Suprapubic skin (tissue), 4 donors: ENCODE measurements around the gene NUDT9. TPM values are rescaled to one million over a fixed set of nuclear protein-coding genes. Genes with fewer than 3 reads are reported as not detected.
"Not testable (repeated sequence)": the region's sequence is repeated elsewhere in the genome, so short reads cannot be mapped to it uniquely, and the experiment has no call there.

Experiments
- DNase-seq, 2 donors: peaks; one replicate each; pipeline ENCODE4 v3.0.0-alpha.2; 2019; ENCODE audit warnings: low spot score in 2 of 2
- H3K27ac ChIP-seq: fragments of 200-600 bp; sonication (generic); one replicate; pipeline ENCODE4 v1.5.1; 2019
- H3K27me3 ChIP-seq: fragments of 200-600 bp; sonication (generic); one replicate; pipeline ENCODE4 v1.5.1; 2019
- H3K36me3 ChIP-seq: fragments of 200-600 bp; sonication (generic); one replicate; pipeline ENCODE4 v1.5.1; 2019
- H3K4me1 ChIP-seq: fragments of 200-600 bp; sonication (generic); one replicate; pipeline ENCODE4 v1.5.1; 2019
- H3K4me3 ChIP-seq: fragments of 200-600 bp; sonication (generic); one replicate; pipeline ENCODE4 v1.5.1; 2019; ENCODE audit warnings: mild to moderate bottlenecking
- H3K9me3 ChIP-seq: fragments of 200-600 bp; sonication (generic); one replicate; pipeline ENCODE4 v1.5.1; 2019
- EP300 ChIP-seq: sonication (generic); formaldehyde crosslinking; IDR thresholded peaks from one replicate; pipeline ENCODE4 v1.6.1; 2017; ENCODE audit warnings: antibody characterized with exemption
- POLR2A ChIP-seq, 2 donors: fragments of 450-650 bp; IDR thresholded peaks; one replicate each; pipeline ENCODE4 v1.6.1; 2017; ENCODE audit warnings: antibody characterized with exemption in 2 of 2, mild to moderate bottlenecking in 2 of 2, moderate library complexity in 2 of 2
- POLR2AphosphoS5 ChIP-seq, 3 donors: sonication (generic); formaldehyde crosslinking; IDR thresholded peaks; one replicate each; pipeline ENCODE4 v1.6.1; 2017; ENCODE audit warnings: antibody characterized with exemption in 3 of 3
- WGBS: methylation state at CpG from one replicate; pipeline ENCODE4 v1.1.5; 2018; 5-methylcytosine and 5-hydroxymethylcytosine counted together
- total RNA-seq, 4 donors: library from RNA; depleted of rRNA; stranded (reverse); fragments of >200 nt; gene quantifications; one replicate each; pipeline ENCODE4 v1.1.0, GENCODE V29; 2016
- TF ChIP-seq, protein P1 (sequence below), 2 donors: fragments of 200-600 bp in 1 of 2; fragments of 450-650 bp in 1 of 2; sonication (generic) in 1 of 2; IDR thresholded peaks; one replicate each; pipeline ENCODE4 v1.5.1; 2016 to 2019; ENCODE audit warnings: antibody characterized with exemption in 2 of 2, mild to moderate bottlenecking in 1 of 2, moderate library complexity in 1 of 2

Gene NUDT9
- total RNA-seq, 4 donors from 2014 or later: 11.9 to 31.5 (median 15.6) TPM

DNA sequence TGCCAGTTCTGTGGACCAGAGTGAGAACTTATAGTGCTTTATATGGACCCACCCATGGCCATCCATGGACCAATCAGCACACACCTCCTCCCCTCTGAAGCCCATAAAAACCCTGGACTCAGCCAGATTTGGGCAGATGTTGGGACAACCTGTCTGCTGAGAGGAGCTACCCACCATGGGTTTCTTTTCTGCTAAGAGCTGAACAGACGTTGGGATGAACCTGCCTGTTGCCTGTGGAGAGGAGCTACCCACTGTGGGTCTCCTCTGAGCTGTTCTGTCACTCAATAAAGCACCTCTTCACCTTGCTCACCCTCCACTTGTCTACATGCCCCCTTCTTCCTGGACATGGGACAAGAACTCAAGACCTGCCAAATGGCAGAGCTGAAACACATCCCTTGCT, 22.4 kb upstream of the NUDT9 start:
- H3K27me3 ChIP-seq: no peaks in the 10 kb centered on the region
- no peak overlapping the region for H3K27ac ChIP-seq
- no peaks in the 10 kb centered on the region for H3K36me3 ChIP-seq
- no peak overlapping the region for H3K4me3 ChIP-seq
- no peaks in the 10 kb centered on the region for H3K9me3 ChIP-seq
- no peak for DNase-seq
- WGBS: 86% methylated on average over 1 of the region's 1 CpG
- no peaks in the 10 kb centered on the region for H3K4me1 ChIP-seq
- TF ChIP-seq POLR2A (IDR thresholded peaks at IDR 0.05): no peak
- TF ChIP-seq EP300: no peak
- TF ChIP-seq, protein P1, sequence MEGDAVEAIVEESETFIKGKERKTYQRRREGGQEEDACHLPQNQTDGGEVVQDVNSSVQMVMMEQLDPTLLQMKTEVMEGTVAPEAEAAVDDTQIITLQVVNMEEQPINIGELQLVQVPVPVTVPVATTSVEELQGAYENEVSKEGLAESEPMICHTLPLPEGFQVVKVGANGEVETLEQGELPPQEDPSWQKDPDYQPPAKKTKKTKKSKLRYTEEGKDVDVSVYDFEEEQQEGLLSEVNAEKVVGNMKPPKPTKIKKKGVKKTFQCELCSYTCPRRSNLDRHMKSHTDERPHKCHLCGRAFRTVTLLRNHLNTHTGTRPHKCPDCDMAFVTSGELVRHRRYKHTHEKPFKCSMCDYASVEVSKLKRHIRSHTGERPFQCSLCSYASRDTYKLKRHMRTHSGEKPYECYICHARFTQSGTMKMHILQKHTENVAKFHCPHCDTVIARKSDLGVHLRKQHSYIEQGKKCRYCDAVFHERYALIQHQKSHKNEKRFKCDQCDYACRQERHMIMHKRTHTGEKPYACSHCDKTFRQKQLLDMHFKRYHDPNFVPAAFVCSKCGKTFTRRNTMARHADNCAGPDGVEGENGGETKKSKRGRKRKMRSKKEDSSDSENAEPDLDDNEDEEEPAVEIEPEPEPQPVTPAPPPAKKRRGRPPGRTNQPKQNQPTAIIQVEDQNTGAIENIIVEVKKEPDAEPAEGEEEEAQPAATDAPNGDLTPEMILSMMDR (IDR thresholded peaks at IDR 0.05): no peak
- no peak for TF ChIP-seq POLR2AphosphoS5 (IDR thresholded peaks at IDR 0.05)

DNA sequence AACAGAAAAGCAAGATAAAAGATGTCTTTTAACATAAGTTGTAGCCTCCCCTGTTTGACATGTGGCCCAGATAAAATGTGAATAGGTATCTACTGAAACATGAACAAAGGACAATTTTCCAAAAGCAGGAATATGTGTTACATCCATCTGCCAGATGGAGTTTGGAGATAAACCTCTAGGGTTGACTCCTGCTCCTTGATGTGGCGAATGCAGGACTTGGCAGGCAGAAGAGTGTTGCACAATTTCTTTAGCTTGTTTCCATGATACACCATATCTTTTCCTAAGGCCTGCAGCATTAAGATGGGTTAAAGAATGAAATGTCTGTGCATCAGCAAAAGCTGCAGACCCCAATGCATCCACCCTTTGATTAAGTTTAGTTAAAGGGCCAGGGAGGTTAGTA, 18.6 kb upstream of the NUDT9 start:
- H3K9me3 ChIP-seq, H3K4me3 ChIP-seq, H3K27ac ChIP-seq, H3K27me3 ChIP-seq, DNase-seq, H3K36me3 ChIP-seq, H3K4me1 ChIP-seq: not testable (repeated sequence)
- WGBS: 21% methylated on average over 1 of the region's 1 CpG

DNA sequence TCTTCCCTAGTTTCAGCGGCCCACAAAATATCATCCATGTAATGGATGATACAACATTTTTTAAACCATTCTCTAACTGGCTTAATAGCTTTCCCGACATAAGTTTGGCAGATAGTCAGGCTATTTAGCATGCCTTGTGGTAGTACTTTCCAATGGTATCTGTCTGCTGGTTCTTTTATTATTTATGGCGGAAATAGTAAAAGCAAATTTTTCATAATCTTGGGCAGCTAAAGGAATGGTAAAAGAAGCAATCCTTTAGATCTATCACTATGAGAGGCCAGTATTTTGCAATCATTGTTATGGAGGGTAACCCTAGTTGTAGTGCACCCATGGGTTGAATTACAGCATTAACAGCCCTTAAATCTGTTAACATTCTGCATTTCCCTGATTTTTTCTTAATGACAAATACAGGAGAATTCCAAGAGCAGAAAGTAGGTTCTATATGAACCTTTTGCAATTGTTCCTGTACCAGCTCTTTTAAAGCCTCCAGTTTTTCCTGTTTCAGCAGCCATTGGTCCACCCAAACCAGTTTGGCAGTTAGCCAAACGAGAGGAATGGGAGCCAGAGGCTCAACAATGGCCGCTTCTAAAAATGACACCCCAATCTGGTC, 17.1 kb upstream of the NUDT9 start:
- 58% methylated on average over 5 of the region's 5 CpGs for WGBS
- DNase-seq: no peak
- Histone ChIP-seq H3K9me3 (no peaks in the 10 kb centered on the region), H3K4me3 (no peak overlapping the region), H3K27me3 (no peaks in the 10 kb centered on the region), H3K27ac (no peak overlapping the region), H3K36me3 (no peaks in the 10 kb centered on the region), H3K4me1 (no peaks in the 10 kb centered on the region)
- TF ChIP-seq EP300 (no peak), POLR2A (IDR thresholded peaks at IDR 0.05) (no peak)
- TF ChIP-seq, protein P1 (IDR thresholded peaks at IDR 0.05): no peak

DNA sequence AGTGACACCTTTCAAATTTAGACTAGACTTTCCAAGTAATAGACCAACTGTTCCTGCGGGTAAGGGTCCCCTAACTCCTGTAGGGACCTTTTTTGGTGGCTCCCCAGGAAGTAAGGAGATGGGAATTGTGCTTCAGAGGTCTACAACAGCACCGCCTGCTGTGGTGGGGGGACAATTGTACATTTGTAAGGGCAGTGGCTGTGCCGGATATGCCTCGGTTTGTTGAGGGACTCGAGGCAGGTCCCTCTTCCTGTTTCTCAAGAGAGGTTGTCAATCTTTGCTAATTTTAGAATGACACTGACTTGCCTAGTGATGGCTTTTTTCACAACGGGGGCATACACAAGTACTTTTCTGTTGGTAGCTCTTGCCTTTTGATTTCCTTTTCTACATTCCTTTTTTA, 15.9 kb upstream of the NUDT9 start:
- H3K27ac ChIP-seq: no peak overlapping the region
- TF ChIP-seq POLR2A (IDR thresholded peaks at IDR 0.05) (no peak), EP300 (no peak), POLR2AphosphoS5 (IDR thresholded peaks at IDR 0.05) (no peak)
- TF ChIP-seq, protein P1 (IDR thresholded peaks at IDR 0.05): no peak
- no peaks in the 10 kb centered on the region for H3K27me3 ChIP-seq
- no peak for DNase-seq
- 80% methylated on average over 6 of the region's 6 CpGs for WGBS
- no peaks in the 10 kb centered on the region for H3K4me1 ChIP-seq
- H3K4me3 ChIP-seq: no peak overlapping the region
- no peaks in the 10 kb centered on the region for H3K9me3 ChIP-seq
- no peaks in the 10 kb centered on the region for H3K36me3 ChIP-seq

DNA sequence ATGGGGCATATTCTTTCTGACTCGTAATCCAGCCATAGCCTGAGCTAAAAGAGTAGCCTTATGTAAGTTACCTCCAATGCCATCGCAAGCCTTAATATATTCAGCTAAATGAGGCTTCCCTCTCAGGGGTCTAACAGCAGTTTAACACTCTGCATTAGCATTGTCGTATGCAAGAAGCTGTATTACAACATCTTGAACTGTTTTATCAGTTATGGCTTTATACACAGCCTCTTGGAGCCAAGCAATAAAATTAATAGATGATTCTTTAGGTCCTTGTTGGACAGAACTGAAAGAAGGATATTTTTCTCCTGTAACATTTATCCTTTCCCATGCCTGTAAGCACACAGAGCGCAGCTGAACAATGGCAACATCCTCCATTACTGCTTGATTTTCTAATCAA, 15.5 kb upstream of the NUDT9 start:
- not testable (repeated sequence) for H3K4me1 ChIP-seq, H3K9me3 ChIP-seq, H3K27me3 ChIP-seq, H3K36me3 ChIP-seq, H3K27ac ChIP-seq, H3K4me3 ChIP-seq, DNase-seq
- WGBS: 59% methylated on average over 4 of the region's 4 CpGs

DNA sequence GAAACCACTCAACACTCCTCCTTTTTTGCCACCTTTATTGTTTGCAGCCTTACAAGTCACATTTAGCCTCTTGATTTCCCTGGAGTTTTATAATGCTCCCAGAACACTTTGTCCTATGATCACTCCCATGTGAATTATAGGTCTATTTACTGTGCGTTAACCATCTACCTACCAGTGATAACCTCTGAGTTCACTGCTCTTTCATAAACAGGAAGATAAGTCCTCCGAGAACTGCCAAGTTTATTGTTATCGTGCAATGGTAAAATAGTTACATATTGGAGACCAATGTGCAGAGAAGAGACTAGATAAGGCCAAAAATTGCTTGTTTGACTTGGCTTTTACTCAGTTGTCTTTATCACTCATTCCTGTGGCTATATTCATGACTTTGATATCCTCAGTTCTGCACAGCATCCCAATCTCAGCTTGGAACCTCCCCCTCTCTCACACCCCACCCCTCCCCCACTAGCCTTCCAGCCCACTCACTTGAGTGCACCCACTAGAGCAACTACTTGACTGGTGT, 12.9 kb upstream of the NUDT9 start:
- Histone ChIP-seq H3K27me3 (no peaks in the 10 kb centered on the region), H3K4me1 (no peaks in the 10 kb centered on the region), H3K36me3 (no peaks in the 10 kb centered on the region), H3K27ac (no peak overlapping the region), H3K9me3 (no peaks in the 10 kb centered on the region), H3K4me3 (no peak overlapping the region)
- WGBS: 85% methylated on average over 3 of the region's 3 CpGs
- no peak for DNase-seq
- TF ChIP-seq, protein P1 (IDR thresholded peaks at IDR 0.05): no peak
- TF ChIP-seq EP300: no peak
- TF ChIP-seq POLR2AphosphoS5 (IDR thresholded peaks at IDR 0.05): no peak
- no peak for TF ChIP-seq POLR2A (IDR thresholded peaks at IDR 0.05)
